Skeletal muscle satellite cell (primary cell): Measurements from ENCODE around the gene DYNLT1.
"Not testable (repeated sequence)": the region's sequence is repeated elsewhere in the genome, so short reads cannot be mapped to it uniquely, and the experiment has no call there.

Source experiments
- H3K27me3 ChIP-seq: 2 replicates; pipeline ENCODE4 v1.7.0; 2013; ENCODE audit warnings: low read length; ENCODE audit not compliant: control insufficient read depth, insufficient read depth
- H3K36me3 ChIP-seq: 2 replicates; pipeline ENCODE4 v1.7.0; 2013; ENCODE audit warnings: mild to moderate bottlenecking, control low read depth, low read length; ENCODE audit not compliant: insufficient read depth
- H3K4me1 ChIP-seq: 2 replicates; pipeline ENCODE4 v1.7.0; 2013; ENCODE audit warnings: low read length; ENCODE audit not compliant: control insufficient read depth, insufficient read depth
- H3K4me2 ChIP-seq: 2 replicates; pipeline ENCODE4 v1.7.0; 2013; ENCODE audit warnings: mild to moderate bottlenecking, low read length
- H3K4me3 ChIP-seq: 2 replicates; pipeline ENCODE4 v1.7.0; 2013; ENCODE audit warnings: low read length
- H3K9ac ChIP-seq: 2 replicates; pipeline ENCODE4 v1.7.0; 2013; ENCODE audit warnings: mild to moderate bottlenecking, low read depth, low read length, moderate library complexity
- H3K9me3 ChIP-seq: replicated peaks from 2 replicates; pipeline ENCODE4 v1.7.0; 2013; ENCODE audit warnings: mild to moderate bottlenecking, control low read depth, low read length

Gene DYNLT1

DNA sequence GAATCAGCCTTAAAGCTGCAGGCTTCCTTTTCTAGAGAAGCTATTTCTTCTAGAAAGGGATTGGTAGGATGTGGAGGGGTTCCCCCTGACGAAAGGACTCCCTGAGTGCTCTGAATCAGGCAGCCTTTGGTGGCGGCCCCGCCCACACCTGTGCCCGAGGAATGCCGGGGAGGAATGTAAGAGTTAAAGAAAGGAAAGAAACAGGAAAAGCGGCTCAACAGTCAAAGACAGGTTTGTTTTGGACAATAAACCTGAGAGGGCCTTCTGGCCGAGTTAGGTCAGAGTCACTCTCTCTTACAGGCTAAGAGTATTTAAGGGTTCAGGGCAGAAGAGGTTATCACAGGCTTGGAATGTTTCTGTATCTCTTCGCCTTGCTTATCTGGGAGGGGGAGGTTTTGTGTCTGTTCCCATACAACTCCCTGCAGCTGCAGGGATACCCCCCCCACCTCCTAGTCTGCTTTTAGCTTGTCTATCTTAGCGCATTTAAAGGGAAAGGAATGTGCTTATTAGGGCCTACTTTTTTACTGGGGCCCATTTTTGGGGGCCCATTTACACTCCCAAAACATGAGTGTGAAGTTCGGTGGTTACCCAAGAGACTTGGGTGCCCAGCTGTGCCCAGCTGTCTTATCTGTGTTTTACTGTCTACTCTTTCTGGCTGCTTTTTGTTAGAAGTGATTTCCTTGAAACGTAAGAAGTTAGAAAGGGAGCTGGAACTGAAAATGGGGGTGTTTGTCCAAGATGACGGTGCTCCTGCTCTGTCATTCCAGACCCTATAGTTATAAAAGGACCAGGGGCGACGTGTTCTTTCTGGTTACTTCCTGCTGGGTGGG, 32.8 kb downstream of the DYNLT1 start:
- H3K36me3 ChIP-seq: peaks cover 64% of the 10 kb centered on the region

DNA sequence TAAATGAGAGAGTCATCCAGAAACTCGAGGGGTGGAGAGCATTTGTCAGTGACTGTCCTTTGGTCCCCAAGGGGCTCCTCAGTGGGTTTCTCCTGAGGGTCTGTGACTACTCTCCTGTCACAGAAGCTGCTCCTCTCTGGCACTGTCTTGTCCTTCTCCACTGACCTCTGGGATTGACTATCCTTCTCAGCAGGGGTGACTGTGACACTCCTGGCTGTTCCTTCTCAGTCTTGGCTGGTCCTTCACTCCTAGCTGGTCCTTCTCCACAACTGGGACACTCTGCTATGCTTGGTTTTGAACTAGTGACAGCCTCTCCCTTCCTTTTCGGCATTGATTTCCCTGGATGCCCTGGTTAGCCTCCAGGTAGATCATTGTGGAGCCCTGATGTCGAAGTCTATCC, 33.5 kb downstream of the DYNLT1 start:
- H3K9me3 ChIP-seq: no peaks in the 10 kb centered on the region
- no peak overlapping the region for H3K4me2 ChIP-seq
- peaks cover 6% of the 10 kb centered on the region for H3K4me1 ChIP-seq
- H3K9ac ChIP-seq: no peak overlapping the region
- peaks cover 69% of the 10 kb centered on the region for H3K36me3 ChIP-seq
- H3K27me3 ChIP-seq: no peaks in the 10 kb centered on the region
- H3K4me3 ChIP-seq: no peak overlapping the region

More for the DNA sequence above, 32.8 kb downstream of the DYNLT1 start:
- no peaks in the 10 kb centered on the region for H3K9me3 ChIP-seq
- H3K4me2 ChIP-seq: no peak overlapping the region
- no peaks in the 10 kb centered on the region for H3K27me3 ChIP-seq
- H3K4me1 ChIP-seq: peaks cover 6% of the 10 kb centered on the region
- no peak overlapping the region for H3K9ac ChIP-seq
- H3K4me3 ChIP-seq: no peak overlapping the region

DNA sequence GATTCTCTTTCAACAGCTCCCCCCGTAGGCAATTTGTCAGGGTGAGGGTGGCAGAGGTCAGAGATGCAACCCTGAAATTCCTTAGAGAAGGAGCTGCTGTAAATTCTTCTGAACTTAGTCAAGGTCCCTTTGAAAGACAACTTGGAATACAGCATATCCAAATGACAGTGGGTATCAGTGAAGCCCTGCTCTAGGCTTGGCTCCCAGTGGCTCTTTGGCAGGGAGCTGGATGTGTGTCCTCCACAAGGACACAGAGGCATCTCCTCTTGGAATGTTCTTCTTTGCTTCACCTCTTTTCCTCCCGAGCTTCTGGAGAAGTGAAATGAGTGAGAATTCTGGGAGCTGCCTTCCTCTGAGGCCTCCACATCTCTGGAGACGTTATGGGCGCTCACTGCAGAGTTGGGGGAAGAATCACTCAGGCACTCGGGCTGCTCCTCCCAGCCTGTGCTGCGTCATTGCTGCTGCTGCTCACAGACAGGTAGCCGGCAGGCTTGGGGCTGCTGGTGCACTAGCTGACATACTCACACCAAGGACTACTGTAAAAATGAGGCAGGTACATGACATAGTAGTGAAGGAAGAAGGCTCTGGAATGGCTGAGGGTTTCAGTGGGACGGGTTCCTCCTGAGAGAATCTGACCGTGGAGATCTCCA, 34.1 kb downstream of the DYNLT1 start:
- Histone ChIP-seq H3K9me3 (no peaks in the 10 kb centered on the region), H3K4me2 (no peak overlapping the region), H3K27me3 (no peaks in the 10 kb centered on the region), H3K9ac (no peak overlapping the region), H3K36me3 (peaks cover 74% of the 10 kb centered on the region), H3K4me3 (no peak overlapping the region), H3K4me1 (peaks cover 6% of the 10 kb centered on the region)

DNA sequence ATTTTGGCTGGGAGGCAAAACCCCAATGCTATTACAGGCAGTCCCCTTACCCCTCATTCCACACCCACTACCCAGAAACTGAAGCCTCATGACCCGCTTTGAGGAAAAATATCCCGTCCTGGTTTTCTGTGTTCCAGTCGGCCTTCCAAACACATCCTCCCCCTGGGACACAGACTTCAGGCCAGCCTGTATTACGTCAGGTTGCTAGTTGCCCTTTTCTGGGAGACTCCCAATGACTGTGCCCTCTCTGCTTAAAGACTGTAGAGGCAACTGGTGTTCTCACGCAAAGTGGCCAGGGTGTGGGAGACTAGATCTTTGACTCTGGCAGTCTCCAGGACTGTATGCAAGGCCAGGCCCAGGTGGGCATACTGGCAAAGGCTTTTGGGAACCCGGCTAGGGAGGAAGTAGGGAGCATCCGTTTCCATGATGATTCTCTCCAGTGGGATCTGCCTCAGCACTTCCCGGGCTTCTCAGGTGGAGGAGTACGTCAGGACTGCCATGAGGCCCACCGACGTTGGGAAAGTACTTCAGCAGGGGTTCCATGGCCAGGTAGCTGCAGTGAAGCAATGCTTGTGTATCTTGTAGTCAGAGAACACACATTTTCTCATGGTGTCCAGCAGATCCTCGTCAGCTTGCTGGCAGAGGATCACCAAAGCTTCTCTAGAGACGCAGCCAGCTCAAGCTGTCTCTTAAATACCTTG, 34.9 kb downstream of the DYNLT1 start:
- Histone ChIP-seq H3K4me1 (peaks cover 6% of the 10 kb centered on the region), H3K4me2 (no peak overlapping the region), H3K36me3 (peaks cover 76% of the 10 kb centered on the region), H3K9me3 (no peaks in the 10 kb centered on the region), H3K27me3 (no peaks in the 10 kb centered on the region), H3K9ac (no peak overlapping the region), H3K4me3 (no peak overlapping the region)

DNA sequence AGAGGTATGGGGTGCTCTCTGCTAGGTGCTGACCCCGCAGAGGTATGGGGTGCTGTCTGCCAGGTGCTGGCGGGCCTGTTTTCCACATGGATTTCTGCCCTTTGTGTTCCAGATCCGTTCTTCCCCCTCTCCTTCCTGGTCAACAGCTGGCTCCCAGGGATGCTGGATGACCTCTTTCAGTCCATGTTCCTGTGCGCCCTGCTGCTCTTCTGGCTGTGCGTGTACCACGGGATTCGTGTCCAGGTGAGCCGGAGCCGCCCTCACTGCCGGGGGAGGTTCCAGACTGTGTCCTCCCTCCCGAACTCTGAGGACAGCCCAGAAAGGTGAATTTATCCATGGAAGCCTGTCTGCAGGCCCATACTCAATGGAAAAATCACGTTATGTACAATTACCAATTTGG, 36.3 kb downstream of the DYNLT1 start:
- no peaks in the 10 kb centered on the region for H3K9me3 ChIP-seq
- no peak overlapping the region for H3K4me3 ChIP-seq
- H3K36me3 ChIP-seq: peaks cover 74% of the 10 kb centered on the region
- peaks cover 6% of the 10 kb centered on the region for H3K4me1 ChIP-seq
- H3K9ac ChIP-seq: no peak overlapping the region
- H3K4me2 ChIP-seq: no peak overlapping the region
- H3K27me3 ChIP-seq: no peaks in the 10 kb centered on the region

DNA sequence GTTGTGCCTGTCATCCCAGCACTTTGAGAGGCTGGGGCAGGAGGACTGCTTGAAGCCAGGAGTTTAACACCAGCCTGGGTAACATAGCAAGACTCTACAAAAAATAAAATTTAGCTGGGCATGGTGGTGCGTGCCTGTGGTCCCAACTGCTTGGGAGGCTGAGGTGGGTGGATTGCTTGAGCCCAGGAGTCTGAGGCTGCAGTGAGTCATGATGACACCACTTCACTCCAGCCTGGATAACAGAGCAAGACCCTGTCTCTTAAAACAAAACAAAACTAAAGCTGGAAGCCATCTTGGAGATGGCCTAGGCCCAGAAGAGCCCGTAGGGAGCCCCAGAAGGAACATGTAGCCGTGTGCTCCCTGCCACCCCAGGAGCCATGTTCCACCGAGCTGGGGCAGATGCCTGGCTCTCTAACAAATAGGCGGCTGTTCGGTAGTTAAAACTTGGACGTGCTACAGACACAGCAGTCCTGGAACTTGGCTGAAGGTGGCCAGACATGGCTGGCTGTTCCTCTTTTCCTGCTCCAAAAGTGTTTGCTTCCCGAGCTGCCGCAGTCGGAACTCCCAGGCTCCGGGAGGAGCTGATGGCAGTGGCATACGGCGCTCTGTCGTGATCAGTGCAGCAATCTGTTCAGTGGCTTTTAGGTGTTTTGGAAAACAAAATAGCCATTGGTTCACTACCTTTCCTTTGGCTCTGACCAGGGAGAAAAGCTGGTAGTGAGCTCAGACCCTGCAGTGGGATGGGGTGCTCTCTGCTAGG, 37.0 kb downstream of the DYNLT1 start:
- Histone ChIP-seq H3K4me1 (peaks cover 6% of the 10 kb centered on the region), H3K27me3 (no peaks in the 10 kb centered on the region), H3K4me3 (no peak overlapping the region), H3K9ac (peak overlapping the region; percentile 23), H3K4me2 (no peak overlapping the region), H3K9me3 (no peaks in the 10 kb centered on the region), H3K36me3 (peaks cover 70% of the 10 kb centered on the region)

DNA sequence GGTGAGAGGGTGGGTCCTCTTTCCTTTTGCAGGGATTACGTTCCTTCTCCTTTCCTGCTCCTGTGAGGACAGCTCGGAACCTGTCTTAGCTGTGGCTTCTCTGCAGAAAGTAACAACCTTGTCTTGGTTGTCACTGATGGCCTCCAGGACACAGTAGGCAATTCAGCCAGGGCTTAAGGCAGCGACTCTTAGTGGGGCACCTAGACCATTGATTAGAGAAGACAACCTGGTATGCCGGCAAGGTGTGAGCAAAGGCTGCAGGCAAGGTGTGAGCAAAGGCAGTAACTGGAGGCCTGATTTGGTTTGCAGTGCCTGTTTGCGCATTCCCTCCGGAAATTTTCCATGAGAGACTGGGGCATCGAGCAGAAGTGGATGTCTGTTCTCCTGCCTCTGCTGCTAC, 37.6 kb downstream of the DYNLT1 start:
- H3K9ac ChIP-seq: no peak overlapping the region
- no peaks in the 10 kb centered on the region for H3K27me3 ChIP-seq
- H3K9me3 ChIP-seq: no peaks in the 10 kb centered on the region
- H3K36me3 ChIP-seq: peaks cover 73% of the 10 kb centered on the region
- peaks cover 6% of the 10 kb centered on the region for H3K4me1 ChIP-seq
- no peak overlapping the region for H3K4me2 ChIP-seq
- no peak overlapping the region for H3K4me3 ChIP-seq

DNA sequence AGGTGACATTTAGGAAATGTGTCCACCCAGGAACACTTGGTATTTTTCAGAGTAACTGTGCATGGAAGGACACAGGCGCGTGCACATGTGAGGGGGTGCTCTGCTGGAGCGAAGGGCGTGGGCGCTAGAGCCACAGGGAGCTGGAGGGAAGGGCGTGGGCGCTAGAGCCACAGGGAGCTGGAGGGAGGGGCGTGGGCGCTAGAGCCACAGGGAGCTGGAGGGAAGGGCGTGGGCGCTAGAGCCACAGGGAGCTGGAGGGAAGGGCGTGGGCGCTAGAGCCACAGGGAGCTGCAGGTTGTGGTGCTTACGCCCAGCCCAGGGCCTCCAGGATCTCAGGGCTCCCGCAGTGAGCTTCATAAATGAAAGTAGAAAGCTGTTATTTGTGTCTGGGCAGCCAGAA, 38.5 kb downstream of the DYNLT1 start:
- not testable (repeated sequence) for H3K9me3 ChIP-seq, H3K4me3 ChIP-seq, H3K9ac ChIP-seq, H3K4me1 ChIP-seq, H3K4me2 ChIP-seq, H3K27me3 ChIP-seq
- H3K36me3 ChIP-seq: peaks cover 67% of the 10 kb centered on the region

DNA sequence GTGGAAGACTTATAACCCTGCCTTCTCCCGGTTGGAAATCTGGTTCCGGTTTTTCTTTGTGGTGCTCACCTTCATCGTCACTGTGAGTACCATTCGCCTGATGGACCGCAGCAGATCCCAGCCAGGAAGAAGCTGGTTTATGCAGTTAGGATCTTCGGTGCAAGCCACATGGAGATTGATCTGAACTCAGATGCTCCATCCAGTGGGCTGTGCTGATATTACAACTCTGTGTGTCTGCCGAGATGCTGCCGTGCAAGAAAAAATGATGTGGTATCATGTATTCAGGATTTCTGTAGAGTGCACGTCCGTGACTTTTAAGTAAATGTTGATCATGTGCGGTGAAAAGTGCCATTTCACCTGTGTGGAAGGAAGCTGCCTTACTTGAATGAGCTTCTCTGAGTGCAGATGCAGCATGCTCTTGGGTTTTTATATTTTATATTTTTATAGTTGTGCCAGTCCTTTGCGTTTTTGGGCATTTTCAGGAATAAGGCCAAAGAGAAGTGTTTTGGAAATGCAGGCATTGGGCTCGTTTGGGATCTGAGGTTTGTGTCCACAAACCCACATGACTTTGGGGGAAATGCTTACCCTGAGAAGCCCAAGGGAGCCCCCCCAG, 39.2 kb downstream of the DYNLT1 start:
- Histone ChIP-seq H3K4me3 (no peak overlapping the region), H3K36me3 (peaks cover 65% of the 10 kb centered on the region), H3K27me3 (no peaks in the 10 kb centered on the region), H3K9ac (no peak overlapping the region), H3K9me3 (no peaks in the 10 kb centered on the region), H3K4me2 (no peak overlapping the region), H3K4me1 (peaks cover 6% of the 10 kb centered on the region)

DNA sequence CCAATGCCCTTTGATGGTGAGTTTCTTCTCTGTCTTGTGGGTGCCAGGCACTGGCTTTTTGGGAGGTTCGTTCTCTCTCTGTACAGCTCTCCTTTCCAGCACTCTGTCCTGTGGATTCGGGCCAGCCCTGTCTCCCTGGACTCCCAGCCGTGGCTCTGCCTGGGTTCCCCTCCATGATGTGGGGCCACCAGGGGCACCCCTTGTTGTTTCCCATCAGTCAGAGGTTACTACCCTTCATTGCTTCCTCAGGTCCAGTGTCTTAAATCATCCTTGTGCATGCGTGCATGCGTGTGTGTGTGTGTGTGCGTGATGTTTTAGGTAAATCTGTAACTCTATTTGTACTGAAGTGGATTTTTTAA, 40.5 kb downstream of the DYNLT1 start:
- no peaks in the 10 kb centered on the region for H3K9me3 ChIP-seq
- no peak overlapping the region for H3K4me2 ChIP-seq
- H3K36me3 ChIP-seq: peaks cover 59% of the 10 kb centered on the region
- peaks cover 6% of the 10 kb centered on the region for H3K4me1 ChIP-seq
- no peaks in the 10 kb centered on the region for H3K27me3 ChIP-seq
- H3K4me3 ChIP-seq: no peak overlapping the region
- H3K9ac ChIP-seq: no peak overlapping the region
